Hematopoietic multipotent progenitor cell treated with erythropoietin and hydrocortisone succinate and interleukin-3 and kit ligand, for 15 days (in vitro differentiated cells): ENCODE results near the gene RBM38.

Experiments
- DNase-seq: peaks from one replicate; pipeline ENCODE4 v3.0.0-alpha.2; 2015; ENCODE audit warnings: low spot score

RBM38 gene

GRCh38 chr20:57456116-57456515 lies 64.9 kb downstream of the RBM38 start:
- no peak for DNase-seq

- no peak for DNase-seq
Observed at GRCh38 chr20:57457243-57458095, 66.3 kb downstream of the RBM38 start.

GRCh38 chr20:57458400-57459160 lies 67.4 kb downstream of the RBM38 start:
- DNase-seq: no peak
